H9 (cell line): ENCODE data around the gene POC1B. TPM values are rescaled to one million over a fixed set of nuclear protein-coding genes. Genes with fewer than 3 reads are reported as not detected.

Experiments
- DNase-seq: peaks from one replicate; pipeline ENCODE4 v3.0.0-alpha.2; 2017
- H2AFZ ChIP-seq: one replicate; pipeline ENCODE4 v1.6.1; 2013; ENCODE audit warnings: mild to moderate bottlenecking, low read length, control low read depth, moderate library complexity
- H2AK5ac ChIP-seq: 2 replicates; pipeline ENCODE4 v1.6.1; 2013; ENCODE audit warnings: low read length, control low read depth, mixed read lengths; ENCODE audit not compliant: insufficient read length
- H2BK120ac ChIP-seq: one replicate; pipeline ENCODE4 v1.6.1; 2013; ENCODE audit warnings: low read depth, mild to moderate bottlenecking, low read length, control low read depth, inconsistent platforms; ENCODE audit not compliant: poor library complexity, severe bottlenecking
- H2BK12ac ChIP-seq: 2 replicates; pipeline ENCODE4 v1.6.1; 2013; ENCODE audit warnings: low read length, control low read depth, mixed read lengths, low read depth; ENCODE audit not compliant: insufficient read length
- H2BK15ac ChIP-seq: 2 replicates; pipeline ENCODE4 v1.6.1; 2013; ENCODE audit warnings: low read depth, low read length, control low read depth
- H2BK20ac ChIP-seq: one replicate; pipeline ENCODE4 v1.6.1; 2013; ENCODE audit warnings: low read depth, mild to moderate bottlenecking, low read length, control low read depth, inconsistent platforms; ENCODE audit not compliant: poor library complexity, severe bottlenecking
- H2BK5ac ChIP-seq: 2 replicates; pipeline ENCODE4 v1.6.1; 2013; ENCODE audit warnings: low read length, control low read depth, mixed read lengths; ENCODE audit not compliant: insufficient read length
- H3K14ac ChIP-seq: 2 replicates; pipeline ENCODE4 v1.6.1; 2013; ENCODE audit warnings: low read length, control low read depth; ENCODE audit not compliant: insufficient read depth
- H3K18ac ChIP-seq: 2 replicates; pipeline ENCODE4 v1.6.1; 2013; ENCODE audit warnings: low read depth, mild to moderate bottlenecking, mixed read lengths, low read length, control low read depth; ENCODE audit not compliant: insufficient read length
- H3K23ac ChIP-seq: 2 replicates; pipeline ENCODE4 v1.6.1; 2013; ENCODE audit warnings: low read length, control low read depth, mixed read lengths, low read depth; ENCODE audit not compliant: insufficient read length
- H3K23me2 ChIP-seq: 2 replicates; pipeline ENCODE4 v1.6.1; 2013; ENCODE audit warnings: low read depth, mild to moderate bottlenecking, mixed read lengths, low read length, control low read depth; ENCODE audit not compliant: insufficient read length, poor library complexity, severe bottlenecking
- H3K27ac ChIP-seq: 2 replicates; pipeline ENCODE4 v1.5.1; 2013; ENCODE audit warnings: low read length, control low read depth, mixed read lengths, low read depth; ENCODE audit not compliant: insufficient read length
- H3K27me3 ChIP-seq: 2 replicates; pipeline ENCODE4 v1.6.1; 2013; ENCODE audit warnings: low read length, control low read depth, inconsistent platforms; ENCODE audit not compliant: insufficient read depth
- H3K4ac ChIP-seq: 2 replicates; pipeline ENCODE4 v1.6.1; 2013; ENCODE audit warnings: low read depth, mild to moderate bottlenecking, control low read depth, inconsistent platforms, low read length, moderate library complexity
- H3K4me1 ChIP-seq: 2 replicates; pipeline ENCODE4 v1.6.1; 2013; ENCODE audit warnings: low read length, control low read depth, inconsistent platforms; ENCODE audit not compliant: insufficient read depth
- H3K4me2 ChIP-seq: 2 replicates; pipeline ENCODE4 v1.6.1; 2013; ENCODE audit warnings: low read length, control low read depth, mixed read lengths; ENCODE audit not compliant: insufficient read length, insufficient read depth
- H3K56ac ChIP-seq: 2 replicates; pipeline ENCODE4 v1.6.1; 2013; ENCODE audit warnings: low read depth, mild to moderate bottlenecking, mixed read lengths, low read length, control low read depth; ENCODE audit not compliant: insufficient read length
- H3K79me1 ChIP-seq: 2 replicates; pipeline ENCODE4 v1.6.1; 2013; ENCODE audit warnings: low read depth, mild to moderate bottlenecking, moderate library complexity, low read length, control low read depth, inconsistent platforms; ENCODE audit not compliant: insufficient read depth, poor library complexity, severe bottlenecking
- H3K79me2 ChIP-seq: 2 replicates; pipeline ENCODE4 v1.6.1; 2013; ENCODE audit warnings: low read length, control low read depth, inconsistent platforms; ENCODE audit not compliant: insufficient read depth
- H3K9ac ChIP-seq: 2 replicates; pipeline ENCODE4 v1.6.1; 2013; ENCODE audit warnings: low read length, control low read depth, mixed read lengths; ENCODE audit not compliant: insufficient read length; ENCODE audit errors: extremely low read depth
- H3K9me3 ChIP-seq: one replicate; pipeline ENCODE4 v1.6.1; 2013; ENCODE audit warnings: low read depth, low read length, inconsistent platforms; ENCODE audit not compliant: control insufficient read depth
- H3T11ph ChIP-seq: one replicate; pipeline ENCODE4 v1.6.1; 2013; ENCODE audit warnings: mild to moderate bottlenecking, low read length, control low read depth, inconsistent platforms
- H4K20me1 ChIP-seq: one replicate; pipeline ENCODE4 v1.6.1; 2013; ENCODE audit not compliant: control insufficient read depth, insufficient read length, insufficient read depth
- H4K5ac ChIP-seq: 2 replicates; pipeline ENCODE4 v1.6.1; 2013; ENCODE audit warnings: low read depth, mild to moderate bottlenecking, mixed read lengths, low read length, control low read depth; ENCODE audit not compliant: insufficient read length
- H4K8ac ChIP-seq: replicated peaks from 2 replicates; pipeline ENCODE4 v1.6.1; 2013; ENCODE audit warnings: low read length, control low read depth, mixed read lengths, low read depth; ENCODE audit not compliant: insufficient read length
- H4K91ac ChIP-seq: 2 replicates; pipeline ENCODE4 v1.6.1; 2013; ENCODE audit warnings: low read depth, mild to moderate bottlenecking, moderate library complexity, mixed read lengths, low read length, control low read depth; ENCODE audit not compliant: insufficient read length
- H3K27ac Mint-ChIP-seq, 3 experiments: 2 replicates in 2 of 3; 3 replicates in 1 of 3; pipeline ENCODE4 v1.8.0; 2020 to 2021; ENCODE audit warnings: mixed read lengths in 3 of 3, mild to moderate bottlenecking in 1 of 3, moderate library complexity in 1 of 3
- H3K27me3 Mint-ChIP-seq: 2 replicates; pipeline ENCODE4 v1.8.0; 2021; ENCODE audit warnings: low read depth, mild to moderate bottlenecking, moderate library complexity, mixed read lengths
- H3K36me3 Mint-ChIP-seq, 3 experiments: 2 replicates in 2 of 3; 3 replicates in 1 of 3; pipeline ENCODE4 v1.8.0; 2020 to 2021; ENCODE audit warnings: low read depth in 3 of 3, mixed read lengths in 3 of 3; ENCODE audit not compliant: insufficient read depth in 1 of 3
- H3K4me1 Mint-ChIP-seq, 2 experiments: 2 replicates each; pipeline ENCODE4 v1.8.0; 2020; ENCODE audit warnings: mixed read lengths in 2 of 2
- H3K4me3 Mint-ChIP-seq, 2 experiments: 2 replicates in 1 of 2; 3 replicates in 1 of 2; pipeline ENCODE4 v1.8.0; 2020 to 2021; ENCODE audit warnings: mild to moderate bottlenecking in 2 of 2, mixed read lengths in 2 of 2, moderate library complexity in 1 of 2
- H3K9me3 Mint-ChIP-seq, 2 experiments: 2 replicates in 1 of 2; 3 replicates in 1 of 2; pipeline ENCODE4 v1.8.0; 2020; ENCODE audit warnings: mild to moderate bottlenecking in 2 of 2, mixed read lengths in 2 of 2, moderate library complexity in 1 of 2
- CTCF ChIP-seq: fragments of 200-600 bp; sonication (generic); conservative IDR thresholded peaks from 3 replicates; pipeline ENCODE4 v1.8.0; 2021; ENCODE audit warnings: antibody characterized with exemption, mild to moderate bottlenecking
- WGBS: extraction: QIAGEN DNeasy Blood & Tissue Kit; methylation state at CpG from one replicate; pipeline ENCODE4 v1.1.7; 2013; ENCODE audit warnings: missing lambda C conversion rate, low lambda C conversion rate, mixed read lengths; ENCODE audit not compliant: insufficient read length; ENCODE audit errors: extremely low coverage; 5-methylcytosine and 5-hydroxymethylcytosine counted together
- total RNA-seq: library from RNA; stranded (reverse); gene quantifications from 2 replicates; pipeline ENCODE4 v1.2.1, GENCODE V29; 2021

POC1B gene
- total RNA-seq, 1 experiment from 2014 or later = 12.5 TPM

- H3K18ac ChIP-seq = no peak overlapping the region
- no CpG with 5 or more reads among the region's 1 CpG for WGBS
- no peak overlapping the region for H3K23ac ChIP-seq
- TF ChIP-seq CTCF = no peak
- Mint-ChIP-seq H3K36me3 (0 out of 7 replicates have a peak, but pooled peaks cover 0 to 4% (median 0%) of the 10 kb centered on the region in 3 experiments), H3K27ac (no peak overlapping the region), H3K4me3 (no peak overlapping the region), H3K9me3 (0 out of 5 replicates have a peak, but pooled peaks cover 0 to 4% of the 10 kb centered on the region in 2 experiments), H3K4me1 (no peaks in the 10 kb centered on the region), H3K27me3 (no peaks in the 10 kb centered on the region; the same call in 1 of the 2 replicates)
- no peak overlapping the region for H2BK15ac ChIP-seq
- H3K79me2 ChIP-seq = no peaks in the 10 kb centered on the region
- no peak overlapping the region for H4K8ac ChIP-seq
- H3K9me3 ChIP-seq = no peaks in the 10 kb centered on the region
- no peaks in the 10 kb centered on the region for H3K23me2 ChIP-seq
- no peaks in the 10 kb centered on the region for H4K20me1 ChIP-seq
- no peaks in the 10 kb centered on the region for H3K79me1 ChIP-seq
- no peak overlapping the region for H3K14ac ChIP-seq
- no peak overlapping the region for H2BK5ac ChIP-seq
- no peak overlapping the region for H3K4me2 ChIP-seq
- no peak overlapping the region for H2AFZ ChIP-seq
- H2AK5ac ChIP-seq = no peak overlapping the region
- H3K4me1 ChIP-seq = no peaks in the 10 kb centered on the region
- no peak overlapping the region for H3K27ac ChIP-seq
- H3K9ac ChIP-seq = no peak overlapping the region
- H3T11ph ChIP-seq = no peak overlapping the region
- H2BK12ac ChIP-seq = no peak overlapping the region
- no peak overlapping the region for H4K5ac ChIP-seq
- H3K4ac ChIP-seq = no peak overlapping the region
- H3K27me3 ChIP-seq = no peaks in the 10 kb centered on the region
- no peak for DNase-seq
- no peak overlapping the region for H3K56ac ChIP-seq
- H2BK20ac ChIP-seq = no peak overlapping the region
- H2BK120ac ChIP-seq = no peak overlapping the region
- no peak overlapping the region for H4K91ac ChIP-seq
Measured at GRCh38 chr12:89552376-89552775, 26.5 kb upstream of the POC1B start.
